RWPE2 (cell line): ENCODE results near the gene DDX10.
A peak's percentile ranks its signal among the peaks of the same experiment; 100 is the strongest.

Source experiments
- ATAC-seq: fragments of 200-7000 bp; cut with Tn5 transposase; 3 replicates; pipeline ENCODE4 v1.9.1; 2021; ENCODE audit warnings: low read depth
- DNase-seq: peaks from one replicate; pipeline ENCODE4 v3.0.0-alpha.2; 2020; ENCODE audit warnings: low spot score
- H3K27ac ChIP-seq: fragments of 450-650 bp; 2 replicates; pipeline ENCODE4 v1.5.1; 2017; ENCODE audit warnings: mild to moderate bottlenecking; ENCODE audit not compliant: poor library complexity, severe bottlenecking
- H3K27me3 ChIP-seq: fragments of 250-450 bp; sonication (Bioruptor Pico); 2 replicates; pipeline ENCODE4 v1.5.1; 2021; ENCODE audit warnings: mild to moderate bottlenecking, moderate library complexity; ENCODE audit not compliant: insufficient read depth, poor library complexity, severe bottlenecking
- H3K36me3 ChIP-seq: fragments of 250-450 bp; sonication (Bioruptor Pico); 2 replicates; pipeline ENCODE4 v1.5.1; 2020; ENCODE audit warnings: low read depth, mild to moderate bottlenecking, moderate library complexity
- H3K4me1 ChIP-seq: fragments of 250-450 bp; sonication (Bioruptor Pico); 2 replicates; pipeline ENCODE4 v1.5.1; 2021; ENCODE audit warnings: mild to moderate bottlenecking, moderate library complexity; ENCODE audit not compliant: insufficient read depth, poor library complexity, severe bottlenecking
- H3K4me3 ChIP-seq: fragments of 250-450 bp; sonication (Bioruptor Pico); 2 replicates; pipeline ENCODE4 v1.5.1; 2021; ENCODE audit warnings: mild to moderate bottlenecking, moderate library complexity; ENCODE audit not compliant: severe bottlenecking
- H3K9me3 ChIP-seq: fragments of 250-450 bp; sonication (Bioruptor Pico); 2 replicates; pipeline ENCODE4 v1.5.1; 2021; ENCODE audit warnings: mild to moderate bottlenecking, moderate library complexity; ENCODE audit not compliant: severe bottlenecking
- TF ChIP-seq, protein P1 (sequence below): fragments of 450-650 bp; IDR thresholded peaks from one replicate; pipeline ENCODE4 v1.5.1; 2017; ENCODE audit warnings: mild to moderate bottlenecking, moderate library complexity; ENCODE audit not compliant: poor library complexity, severe bottlenecking

DDX10 gene

GRCh38 chr11:108620958-108621772 lies 43.7 kb upstream of the DDX10 start:
- TF ChIP-seq, protein P1, sequence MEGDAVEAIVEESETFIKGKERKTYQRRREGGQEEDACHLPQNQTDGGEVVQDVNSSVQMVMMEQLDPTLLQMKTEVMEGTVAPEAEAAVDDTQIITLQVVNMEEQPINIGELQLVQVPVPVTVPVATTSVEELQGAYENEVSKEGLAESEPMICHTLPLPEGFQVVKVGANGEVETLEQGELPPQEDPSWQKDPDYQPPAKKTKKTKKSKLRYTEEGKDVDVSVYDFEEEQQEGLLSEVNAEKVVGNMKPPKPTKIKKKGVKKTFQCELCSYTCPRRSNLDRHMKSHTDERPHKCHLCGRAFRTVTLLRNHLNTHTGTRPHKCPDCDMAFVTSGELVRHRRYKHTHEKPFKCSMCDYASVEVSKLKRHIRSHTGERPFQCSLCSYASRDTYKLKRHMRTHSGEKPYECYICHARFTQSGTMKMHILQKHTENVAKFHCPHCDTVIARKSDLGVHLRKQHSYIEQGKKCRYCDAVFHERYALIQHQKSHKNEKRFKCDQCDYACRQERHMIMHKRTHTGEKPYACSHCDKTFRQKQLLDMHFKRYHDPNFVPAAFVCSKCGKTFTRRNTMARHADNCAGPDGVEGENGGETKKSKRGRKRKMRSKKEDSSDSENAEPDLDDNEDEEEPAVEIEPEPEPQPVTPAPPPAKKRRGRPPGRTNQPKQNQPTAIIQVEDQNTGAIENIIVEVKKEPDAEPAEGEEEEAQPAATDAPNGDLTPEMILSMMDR, result no peak
- Histone ChIP-seq H3K9me3 (no peaks in the 10 kb centered on the region), H3K4me3 (no peak overlapping the region), H3K27ac (no peak overlapping the region), H3K36me3 (no peaks in the 10 kb centered on the region), H3K27me3 (no peaks in the 10 kb centered on the region), H3K4me1 (peaks cover 21% of the 10 kb centered on the region)
- ATAC-seq (peak; percentile 40), DNase-seq (no peak)

- Histone ChIP-seq H3K9me3 (no peaks in the 10 kb centered on the region), H3K27me3 (no peaks in the 10 kb centered on the region), H3K36me3 (no peaks in the 10 kb centered on the region), H3K4me1 (peaks cover 12% of the 10 kb centered on the region), H3K4me3 (no peak overlapping the region), H3K27ac (no peak overlapping the region)
- TF ChIP-seq, protein P1, result no peak
- no peak for DNase-seq
- ATAC-seq, result no peak
Observed at GRCh38 chr11:108622341-108622740, 42.5 kb upstream of the DDX10 start.

GRCh38 chr11:108624196-108624925 lies 40.5 kb upstream of the DDX10 start:
- no peak for DNase-seq
- H3K27ac ChIP-seq, result no peak overlapping the region
- no peak overlapping the region for H3K4me3 ChIP-seq
- H3K4me1 ChIP-seq, result peaks cover 12% of the 10 kb centered on the region
- no peaks in the 10 kb centered on the region for H3K27me3 ChIP-seq
- TF ChIP-seq, protein P1, result no peak
- H3K36me3 ChIP-seq, result no peaks in the 10 kb centered on the region
- no peaks in the 10 kb centered on the region for H3K9me3 ChIP-seq
- no peak for ATAC-seq

- Histone ChIP-seq H3K4me3 (no peak overlapping the region), H3K4me1 (no peaks in the 10 kb centered on the region), H3K9me3 (no peaks in the 10 kb centered on the region), H3K27me3 (no peaks in the 10 kb centered on the region), H3K36me3 (no peaks in the 10 kb centered on the region), H3K27ac (no peak overlapping the region)
- ATAC-seq (no peak), DNase-seq (no peak)
- TF ChIP-seq, protein P1, result no peak
Observed at GRCh38 chr11:108628326-108628725, 36.5 kb upstream of the DDX10 start.
